BE2C (cell line): ENCODE measurements around the gene FRRS1L.

Source experiments
- DNase-seq: peaks from one replicate; pipeline ENCODE4 v3.0.0-alpha.2; 2020
- H3K27me3 ChIP-seq: fragments of 250-450 bp; sonication (Bioruptor Pico); 2 replicates; pipeline ENCODE4 v1.5.1; 2020; ENCODE audit warnings: mild to moderate bottlenecking
- H3K36me3 ChIP-seq: fragments of 250-450 bp; sonication (Bioruptor Pico); 2 replicates; pipeline ENCODE4 v1.5.1; 2020; ENCODE audit warnings: mild to moderate bottlenecking
- H3K4me1 ChIP-seq: fragments of 250-450 bp; sonication (Bioruptor Pico); 2 replicates; pipeline ENCODE4 v1.5.1; 2020
- H3K4me3 ChIP-seq: 2 replicates; pipeline ENCODE4 v1.5.1; 2011; ENCODE audit warnings: low read depth, low read length
- H3K9me3 ChIP-seq: fragments of 250-450 bp; sonication (Bioruptor Pico); 2 replicates; pipeline ENCODE4 v1.5.1; 2020
- TF ChIP-seq, protein P1 (sequence below): IDR thresholded peaks from 2 replicates; pipeline ENCODE4 v1.5.1; 2012; ENCODE audit warnings: mild to moderate bottlenecking, low read depth, low read length

FRRS1L gene

GRCh38 chr9:109098171-109098959 is 68.7 kb downstream of the FRRS1L start:
- H3K4me1 ChIP-seq: no peaks in the 10 kb centered on the region
- H3K36me3 ChIP-seq: peaks cover 15% of the 10 kb centered on the region
- TF ChIP-seq, protein P1, sequence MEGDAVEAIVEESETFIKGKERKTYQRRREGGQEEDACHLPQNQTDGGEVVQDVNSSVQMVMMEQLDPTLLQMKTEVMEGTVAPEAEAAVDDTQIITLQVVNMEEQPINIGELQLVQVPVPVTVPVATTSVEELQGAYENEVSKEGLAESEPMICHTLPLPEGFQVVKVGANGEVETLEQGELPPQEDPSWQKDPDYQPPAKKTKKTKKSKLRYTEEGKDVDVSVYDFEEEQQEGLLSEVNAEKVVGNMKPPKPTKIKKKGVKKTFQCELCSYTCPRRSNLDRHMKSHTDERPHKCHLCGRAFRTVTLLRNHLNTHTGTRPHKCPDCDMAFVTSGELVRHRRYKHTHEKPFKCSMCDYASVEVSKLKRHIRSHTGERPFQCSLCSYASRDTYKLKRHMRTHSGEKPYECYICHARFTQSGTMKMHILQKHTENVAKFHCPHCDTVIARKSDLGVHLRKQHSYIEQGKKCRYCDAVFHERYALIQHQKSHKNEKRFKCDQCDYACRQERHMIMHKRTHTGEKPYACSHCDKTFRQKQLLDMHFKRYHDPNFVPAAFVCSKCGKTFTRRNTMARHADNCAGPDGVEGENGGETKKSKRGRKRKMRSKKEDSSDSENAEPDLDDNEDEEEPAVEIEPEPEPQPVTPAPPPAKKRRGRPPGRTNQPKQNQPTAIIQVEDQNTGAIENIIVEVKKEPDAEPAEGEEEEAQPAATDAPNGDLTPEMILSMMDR: peak; percentile 27
- no peaks in the 10 kb centered on the region for H3K9me3 ChIP-seq
- H3K27me3 ChIP-seq: no peaks in the 10 kb centered on the region
- DNase-seq: peak; percentile 11
- H3K4me3 ChIP-seq: no peak overlapping the region

GRCh38 chr9:109097146-109097545 is 69.9 kb downstream of the FRRS1L start:
- TF ChIP-seq, protein P1: no peak
- H3K9me3 ChIP-seq: no peaks in the 10 kb centered on the region
- no peaks in the 10 kb centered on the region for H3K27me3 ChIP-seq
- H3K4me3 ChIP-seq: no peak overlapping the region
- peaks cover 10% of the 10 kb centered on the region for H3K36me3 ChIP-seq
- DNase-seq: no peak
- no peaks in the 10 kb centered on the region for H3K4me1 ChIP-seq

GRCh38 chr9:109095321-109095720 is 71.7 kb downstream of the FRRS1L start:
- no peak for DNase-seq
- Histone ChIP-seq H3K4me1 (no peaks in the 10 kb centered on the region), H3K36me3 (peaks cover 15% of the 10 kb centered on the region), H3K4me3 (no peak overlapping the region), H3K9me3 (no peaks in the 10 kb centered on the region), H3K27me3 (no peaks in the 10 kb centered on the region)
- TF ChIP-seq, protein P1: no peak

DNA sequence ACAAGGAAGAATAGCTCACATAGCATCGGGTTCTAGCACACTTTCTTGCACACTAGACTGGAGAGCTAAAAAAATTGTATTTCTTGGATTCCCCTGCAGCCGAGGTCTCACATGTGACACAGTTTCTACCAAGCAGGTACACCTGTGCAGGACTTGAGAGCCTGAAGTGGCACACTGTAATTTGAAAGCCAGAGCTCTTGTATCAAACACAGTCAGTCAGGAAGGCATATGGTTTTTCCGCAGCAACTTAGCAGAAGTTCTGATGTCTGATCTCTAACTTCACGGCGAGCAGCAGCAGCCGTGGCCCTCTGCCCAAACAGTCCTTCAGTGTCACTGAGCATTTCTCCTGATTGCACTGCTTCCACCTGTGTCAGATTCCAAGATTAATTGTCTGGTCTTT is 72.8 kb downstream of the FRRS1L start:
- no peak for DNase-seq
- Histone ChIP-seq H3K36me3 (peaks cover 24% of the 10 kb centered on the region), H3K9me3 (no peaks in the 10 kb centered on the region), H3K27me3 (no peaks in the 10 kb centered on the region), H3K4me3 (no peak overlapping the region), H3K4me1 (no peaks in the 10 kb centered on the region)
- TF ChIP-seq, protein P1: no peak

DNA sequence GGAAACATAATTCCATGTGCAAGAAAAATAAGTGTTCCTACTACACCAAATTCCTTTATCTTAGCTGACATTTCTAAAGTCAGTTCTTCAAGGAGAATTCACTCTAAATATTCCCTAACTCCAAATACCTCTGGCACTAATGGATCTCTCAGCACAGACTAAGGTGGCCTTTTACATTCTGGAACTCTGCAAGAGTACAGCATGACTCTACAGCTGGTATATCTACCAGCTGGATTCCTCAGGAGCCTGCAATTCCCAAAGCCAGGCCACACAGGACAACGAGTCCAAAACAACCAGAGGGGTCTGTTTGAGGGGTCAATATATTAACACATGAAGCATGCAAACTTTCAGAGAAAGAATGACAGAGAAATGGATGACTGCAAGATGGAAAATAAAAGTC is 74.5 kb downstream of the FRRS1L start:
- no peaks in the 10 kb centered on the region; the same call in 1 of the 2 replicates for H3K9me3 ChIP-seq
- no peak overlapping the region for H3K4me3 ChIP-seq
- no peaks in the 10 kb centered on the region for H3K27me3 ChIP-seq
- TF ChIP-seq, protein P1: no peak
- DNase-seq: no peak
- peaks cover 36% of the 10 kb centered on the region for H3K36me3 ChIP-seq
- no peaks in the 10 kb centered on the region for H3K4me1 ChIP-seq

DNA sequence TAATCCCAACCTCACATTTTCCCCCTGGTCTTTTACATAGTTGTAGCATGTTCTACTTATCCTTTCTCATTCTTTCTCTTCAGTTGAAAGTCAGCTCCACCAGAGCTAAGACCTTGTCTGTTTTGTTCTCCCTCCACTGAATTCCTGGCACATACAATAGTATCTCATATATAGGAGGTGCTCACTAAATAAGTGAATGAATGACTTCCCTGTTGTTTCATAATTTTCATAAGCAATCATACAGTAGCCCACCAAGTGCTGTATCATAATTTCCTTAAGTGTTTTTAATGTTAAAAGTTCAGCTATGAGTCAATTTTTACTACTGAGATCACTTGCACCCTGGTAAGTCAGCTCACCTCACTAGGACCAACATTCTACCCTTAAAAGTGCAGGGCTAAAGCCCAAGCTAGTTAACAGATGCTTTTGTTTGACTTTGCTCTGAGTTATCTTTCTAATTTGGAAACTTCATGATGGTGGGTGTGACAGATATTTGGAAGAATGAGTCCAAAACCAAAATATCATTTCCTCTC is 74.9 kb downstream of the FRRS1L start:
- Histone ChIP-seq H3K36me3 (peaks cover 41% of the 10 kb centered on the region), H3K4me3 (no peak overlapping the region), H3K4me1 (no peaks in the 10 kb centered on the region), H3K9me3 (no peaks in the 10 kb centered on the region; the same call in 1 of the 2 replicates), H3K27me3 (no peaks in the 10 kb centered on the region)
- no peak for DNase-seq
- TF ChIP-seq, protein P1: no peak
